OCI-LY7 (cell line): ENCODE measurements around the gene EHD3. TPM values are rescaled to one million over a fixed set of nuclear protein-coding genes. Genes with fewer than 3 reads are reported as not detected.

Experiments
- BruUV-seq: library from RNA; stranded (reverse); fragments of 400-500 nt; replicated peaks from 2 replicates; lab custom pipeline; 2021; lab: Mats Ljungman, UMichigan
- CTCF ChIA-PET: fragments of 300-600 bp; sonication (Branson Sonifier 250); formaldehyde crosslinking; loops from one replicate; lab custom pipeline; 2022; ENCODE audit warnings: antibody characterized with exemption; ENCODE audit not compliant: unreplicated experiment; lab: Charles Lee
- POLR2A ChIA-PET: fragments of 300-600 bp; sonication (Branson Sonifier 250); formaldehyde crosslinking; loops from one replicate; lab custom pipeline; 2022; ENCODE audit warnings: antibody characterized with exemption; lab: Charles Lee
- DNase-seq: peaks from one replicate; pipeline ENCODE4 v3.0.0-alpha.2; 2015; ENCODE audit warnings: low spot score
- H2AFZ ChIP-seq: fragments of 200-600 bp; sonication (generic), shearing (Covaris generic); 2 replicates; pipeline ENCODE4 v1.6.1; 2014; ENCODE audit warnings: mild to moderate bottlenecking, antibody characterized with exemption, low read length, moderate library complexity
- H3K27ac ChIP-seq: fragments of 200-600 bp; sonication (generic); 2 replicates; pipeline ENCODE4 v1.5.1; 2014; ENCODE audit warnings: mixed run types, low read depth, mild to moderate bottlenecking, moderate library complexity, low read length, inconsistent platforms; ENCODE audit not compliant: poor library complexity, severe bottlenecking
- H3K36me3 ChIP-seq: fragments of 200-600 bp; sonication (generic); 2 replicates; pipeline ENCODE4 v1.6.1; 2014; ENCODE audit warnings: mild to moderate bottlenecking, antibody characterized with exemption, low read length, moderate library complexity, mixed read lengths; ENCODE audit not compliant: insufficient read depth
- H3K4me1 ChIP-seq: fragments of 200-600 bp; sonication (generic); 2 replicates; pipeline ENCODE4 v1.5.1; 2014; ENCODE audit warnings: mild to moderate bottlenecking, low read length; ENCODE audit not compliant: insufficient read depth, poor library complexity, severe bottlenecking
- H3K4me2 ChIP-seq: fragments of 200-600 bp; sonication (generic); 2 replicates; pipeline ENCODE4 v1.6.1; 2014; ENCODE audit warnings: mild to moderate bottlenecking, low read length
- H3K4me3 ChIP-seq: fragments of 200-600 bp; sonication (generic); 2 replicates; pipeline ENCODE4 v1.5.1; 2014; ENCODE audit warnings: mild to moderate bottlenecking, low read depth, low read length; ENCODE audit not compliant: poor library complexity, severe bottlenecking
- H3K79me2 ChIP-seq: fragments of 200-600 bp; sonication (generic); 2 replicates; pipeline ENCODE4 v1.6.1; 2016; ENCODE audit warnings: low read depth, mild to moderate bottlenecking, low read length, moderate library complexity, mixed read lengths; ENCODE audit not compliant: insufficient read depth
- H3K9me2 ChIP-seq: fragments of 200-600 bp; sonication (generic); 2 replicates; pipeline ENCODE4 v1.6.1; 2016; ENCODE audit warnings: mild to moderate bottlenecking, low read length, mixed read lengths; ENCODE audit not compliant: insufficient read depth
- H3K9me3 ChIP-seq: fragments of 200-600 bp; sonication (generic); 2 replicates; pipeline ENCODE4 v1.6.1; 2014; ENCODE audit warnings: mild to moderate bottlenecking, mixed run types, low read length, mixed read lengths
- H4K20me1 ChIP-seq: fragments of 200-600 bp; sonication (generic); 2 replicates; pipeline ENCODE4 v1.6.1; 2014; ENCODE audit warnings: mild to moderate bottlenecking, antibody characterized with exemption, low read length, moderate library complexity, mixed read lengths; ENCODE audit not compliant: insufficient read depth
- EZH2phosphoT487 ChIP-seq: fragments of 200-600 bp; sonication (generic); IDR thresholded peaks from 2 replicates; pipeline ENCODE4 v1.6.1; 2018; ENCODE audit warnings: low read depth, borderline replicate concordance, mild to moderate bottlenecking, mixed run types, antibody characterized with exemption, low read length, moderate library complexity, mixed read lengths
- intact Hi-C: fragments of 100-400 bp; cut with micrococcal nuclease; formaldehyde crosslinking; loops from one replicate; pipeline ENCODE4 v1.10.0; 2022; ENCODE audit not compliant: unreplicated experiment
- total RNA-seq, 2 experiments: library from RNA; depleted of rRNA in 1 of 2; stranded (reverse); fragments of >200 nt in 1 of 2; shearing (Covaris generic) in 1 of 2; gene quantifications; 2 replicates each; pipeline ENCODE4 v1.2.3, GENCODE V29; 2014 to 2022
- TF ChIP-seq, protein P1 (sequence below): fragments of 200-600 bp; sonication (generic); conservative IDR thresholded peaks from 2 replicates; pipeline ENCODE4 v1.5.1; 2014; ENCODE audit warnings: mild to moderate bottlenecking, antibody characterized with exemption, low read length, moderate library complexity, mixed read lengths

Gene EHD3
- total RNA-seq, 2 experiments from 2014 or later, result 0.73 to 3.4 TPM

DNA sequence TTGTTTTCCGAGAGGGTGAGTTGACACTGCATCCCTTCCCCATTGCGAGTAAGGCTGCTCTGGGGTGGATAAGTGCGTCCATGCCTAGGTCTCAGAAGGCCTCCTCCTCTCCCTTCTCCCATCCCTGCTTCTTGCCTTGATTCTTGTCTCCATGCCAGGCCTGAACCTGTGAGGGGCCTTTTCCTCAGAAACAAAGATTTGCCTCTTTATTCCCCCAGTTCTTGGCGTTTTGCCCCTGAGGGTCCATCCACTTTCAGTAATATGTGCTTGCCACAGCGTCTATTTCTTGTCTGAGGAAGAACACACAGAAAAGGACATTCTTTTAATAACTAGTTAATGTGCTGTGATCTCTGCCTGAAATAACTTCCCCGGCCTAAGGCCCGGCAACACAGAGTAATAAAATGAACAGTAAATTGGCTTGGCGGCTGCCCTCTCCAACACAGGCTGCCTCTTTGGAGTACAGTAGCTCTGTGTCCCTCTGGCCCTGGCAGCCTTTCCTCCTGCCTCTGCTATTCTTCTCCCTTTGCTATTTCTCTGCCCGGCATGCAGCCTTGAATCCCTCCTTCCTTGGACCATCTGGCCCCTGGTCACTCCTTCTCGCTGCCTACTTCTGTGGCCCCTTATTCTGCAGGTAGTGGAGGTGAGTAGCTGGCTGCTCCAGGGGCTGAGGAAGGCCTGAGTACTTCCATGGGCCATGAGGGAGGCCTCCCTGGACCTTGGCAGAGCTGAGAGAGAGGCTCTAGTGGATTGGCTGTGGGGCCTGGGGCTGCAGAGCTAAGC lies 4.4 kb downstream of the EHD3 start:
- no peak overlapping the region for H2AFZ ChIP-seq
- H3K4me3 ChIP-seq, result no peak overlapping the region
- H3K4me1 ChIP-seq, result peaks cover 47% of the 10 kb centered on the region
- no peaks in the 10 kb centered on the region for H3K79me2 ChIP-seq
- no peaks in the 10 kb centered on the region for H3K9me2 ChIP-seq
- H4K20me1 ChIP-seq, result no peaks in the 10 kb centered on the region
- H3K36me3 ChIP-seq, result no peaks in the 10 kb centered on the region
- no peak overlapping the region for H3K27ac ChIP-seq
- H3K4me2 ChIP-seq, result no peak overlapping the region
- ChIA-PET CTCF (no interaction called here), POLR2A (interaction anchor here (0.6 kb wide), 1 partner anchor 978 kb away, joined by 3 read pairs; no protein-coding TSS in a partner anchor)
- no TSS peak for BruUV-seq
- no peaks in the 10 kb centered on the region for H3K9me3 ChIP-seq
- no peak for TF ChIP-seq EZH2phosphoT487
- TF ChIP-seq, protein P1, sequence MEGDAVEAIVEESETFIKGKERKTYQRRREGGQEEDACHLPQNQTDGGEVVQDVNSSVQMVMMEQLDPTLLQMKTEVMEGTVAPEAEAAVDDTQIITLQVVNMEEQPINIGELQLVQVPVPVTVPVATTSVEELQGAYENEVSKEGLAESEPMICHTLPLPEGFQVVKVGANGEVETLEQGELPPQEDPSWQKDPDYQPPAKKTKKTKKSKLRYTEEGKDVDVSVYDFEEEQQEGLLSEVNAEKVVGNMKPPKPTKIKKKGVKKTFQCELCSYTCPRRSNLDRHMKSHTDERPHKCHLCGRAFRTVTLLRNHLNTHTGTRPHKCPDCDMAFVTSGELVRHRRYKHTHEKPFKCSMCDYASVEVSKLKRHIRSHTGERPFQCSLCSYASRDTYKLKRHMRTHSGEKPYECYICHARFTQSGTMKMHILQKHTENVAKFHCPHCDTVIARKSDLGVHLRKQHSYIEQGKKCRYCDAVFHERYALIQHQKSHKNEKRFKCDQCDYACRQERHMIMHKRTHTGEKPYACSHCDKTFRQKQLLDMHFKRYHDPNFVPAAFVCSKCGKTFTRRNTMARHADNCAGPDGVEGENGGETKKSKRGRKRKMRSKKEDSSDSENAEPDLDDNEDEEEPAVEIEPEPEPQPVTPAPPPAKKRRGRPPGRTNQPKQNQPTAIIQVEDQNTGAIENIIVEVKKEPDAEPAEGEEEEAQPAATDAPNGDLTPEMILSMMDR, result no peak
- DNase-seq, result no peak
- intact Hi-C loops, result no loop called here

DNA sequence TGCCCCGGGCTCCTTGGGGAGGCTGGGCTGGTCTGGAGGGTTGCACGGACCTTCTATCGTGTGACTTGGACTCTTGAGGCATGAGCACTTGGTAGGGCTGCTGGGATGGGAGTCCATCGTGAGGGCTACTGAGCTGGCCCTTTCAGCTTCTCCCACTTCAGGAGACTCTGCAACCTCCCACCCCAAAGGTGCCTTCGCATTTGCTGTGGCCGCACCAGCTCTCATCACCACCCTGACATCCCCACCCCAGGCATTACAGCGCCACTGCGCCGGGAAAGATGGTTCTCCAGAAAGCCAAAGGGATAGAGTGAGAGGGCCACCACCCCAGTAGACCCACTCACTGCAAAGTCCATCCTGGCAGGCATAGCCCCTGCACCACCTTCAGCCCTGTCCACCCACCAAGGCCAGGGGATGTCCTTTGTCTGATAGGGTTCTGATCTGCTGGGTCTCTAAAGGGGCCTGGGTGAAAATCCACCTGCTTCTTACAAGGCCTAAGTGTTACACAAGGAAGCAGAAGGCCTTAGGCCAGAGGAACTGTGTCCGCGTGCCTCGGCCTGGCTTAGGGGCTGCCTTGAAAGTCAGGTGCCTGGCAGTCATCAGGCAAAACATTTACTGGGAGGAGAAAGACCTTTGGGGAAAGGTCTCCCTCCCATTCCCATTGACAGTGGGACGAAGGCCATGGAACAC lies 5.1 kb downstream of the EHD3 start:
- TF ChIP-seq, protein P1, result no peak
- TF ChIP-seq EZH2phosphoT487, result no peak
- intact Hi-C loops, result no loop called here
- no peaks in the 10 kb centered on the region for H3K9me2 ChIP-seq
- H3K4me2 ChIP-seq, result no peak overlapping the region
- ChIA-PET POLR2A (no interaction called here), CTCF (no interaction called here)
- H3K4me3 ChIP-seq, result no peak overlapping the region
- H3K36me3 ChIP-seq, result no peaks in the 10 kb centered on the region
- no peak for DNase-seq
- H4K20me1 ChIP-seq, result no peaks in the 10 kb centered on the region
- peaks cover 42% of the 10 kb centered on the region for H3K4me1 ChIP-seq
- H3K79me2 ChIP-seq, result no peaks in the 10 kb centered on the region
- H3K27ac ChIP-seq, result no peak overlapping the region
- no TSS peak for BruUV-seq
- no peaks in the 10 kb centered on the region for H3K9me3 ChIP-seq
- H2AFZ ChIP-seq, result no peak overlapping the region
